Measurements from ENCODE around the gene CD160.
"Not testable (repeated sequence)": the region's sequence is repeated elsewhere in the genome, so short reads cannot be mapped to it uniquely, and the experiment has no call there.

The CD160 gene

GRCh38 chr1:145708063-145708462 lies 11.2 kb upstream of the CD160 start:
- no peak for DNase-seq (ENCODE audit: low read depth in 2 of 2, low spot score in 1 of 2)

GRCh38 chr1:145710291-145711027 lies 8.8 kb upstream of the CD160 start:
- DNase-seq (ENCODE audit: low read depth in 2 of 2, low spot score in 1 of 2) = no peak

- no peak for DNase-seq (ENCODE audit: low read depth in 2 of 2, low spot score in 1 of 2)
Measured at GRCh38 chr1:145711213-145711651, 8.1 kb upstream of the CD160 start.

GRCh38 chr1:145714524-145715111 lies 4.7 kb upstream of the CD160 start:
- DNase-seq (ENCODE audit: low read depth in 2 of 2, low spot score in 1 of 2) = no peak

- no peak for DNase-seq (ENCODE audit: low read depth in 2 of 2, low spot score in 1 of 2)
Measured at GRCh38 chr1:145716641-145717345, 2.5 kb upstream of the CD160 start.

- DNase-seq (ENCODE audit: low read depth in 2 of 2, low spot score in 1 of 2) = no peak
Measured at GRCh38 chr1:145717833-145718232, 1.5 kb upstream of the CD160 start.

- DNase-seq (ENCODE audit: low read depth in 2 of 2, low spot score in 1 of 2) = not testable (repeated sequence)
Measured at GRCh38 chr1:145718465-145718864, 834 bp upstream of the CD160 start.

GRCh38 chr1:145720556-145720877 lies 1.2 kb downstream of the CD160 start:
- DNase-seq (ENCODE audit: low read depth in 2 of 2, low spot score in 1 of 2) = no peak

GRCh38 chr1:145720878-145721671 lies 1.8 kb downstream of the CD160 start:
- peak; percentile 50 to 59 for DNase-seq (ENCODE audit: low read depth in 2 of 2, low spot score in 1 of 2)

GRCh38 chr1:145726193-145726592 lies 6.9 kb downstream of the CD160 start:
- DNase-seq (ENCODE audit: low read depth in 2 of 2, low spot score in 1 of 2) = not testable (repeated sequence)

- DNase-seq (ENCODE audit: low read depth in 2 of 2, low spot score in 1 of 2) = no peak
Measured at GRCh38 chr1:145729196-145729595, 9.9 kb downstream of the CD160 start.

- no peak for DNase-seq (ENCODE audit: low read depth in 2 of 2, low spot score in 1 of 2)
Measured at GRCh38 chr1:145729666-145730436, 10.6 kb downstream of the CD160 start.

GRCh38 chr1:145730467-145730866 lies 11.2 kb downstream of the CD160 start:
- DNase-seq (ENCODE audit: low read depth in 2 of 2, low spot score in 1 of 2) = no peak

- DNase-seq (ENCODE audit: low read depth in 2 of 2, low spot score in 1 of 2) = no peak
Measured at GRCh38 chr1:145730900-145731299, 11.6 kb downstream of the CD160 start.

- DNase-seq (ENCODE audit: low read depth in 2 of 2, low spot score in 1 of 2) = no peak
Measured at GRCh38 chr1:145736191-145736590, 16.9 kb downstream of the CD160 start.

GRCh38 chr1:145740269-145740668 lies 21.0 kb downstream of the CD160 start:
- no peak for DNase-seq (ENCODE audit: low read depth in 2 of 2, low spot score in 1 of 2)

- DNase-seq (ENCODE audit: low read depth in 2 of 2, low spot score in 1 of 2) = no peak
Measured at GRCh38 chr1:145747398-145748247, 28.3 kb downstream of the CD160 start.

GRCh38 chr1:145750426-145750825 lies 31.1 kb downstream of the CD160 start:
- DNase-seq (ENCODE audit: low read depth in 2 of 2, low spot score in 1 of 2) = no peak

- no peak for DNase-seq (ENCODE audit: low read depth in 2 of 2, low spot score in 1 of 2)
Measured at GRCh38 chr1:145751491-145752037, 32.3 kb downstream of the CD160 start.

- no peak for DNase-seq (ENCODE audit: low read depth in 2 of 2, low spot score in 1 of 2)
Measured at GRCh38 chr1:145757420-145757819, 38.1 kb downstream of the CD160 start.

Measured in stimulated activated CD8-positive, alpha-beta memory T cell treated with anti-CD3 and anti-CD28 coated beads, Interleukin-4, amount 100 ng/mL, for 1 hour (primary cell).